ENCODE results near the gene GRHL1.

The GRHL1 gene

GRCh38 chr2:10017313-10017941, 65.9 kb downstream of the GRHL1 start:
- Histone ChIP-seq H3K79me2 (ENCODE audit: low read length) (no peaks in the 10 kb centered on the region), H4K20me1 (ENCODE audit: insufficient read depth, low read length) (no peaks in the 10 kb centered on the region), H3K4me1 (ENCODE audit: low read length) (no peaks in the 10 kb centered on the region), H3K27me3 (ENCODE audit: low read depth, low read length) (peaks cover 3% of the 10 kb centered on the region; the same call in 1 of the 2 replicates), H3K27ac (ENCODE audit: low read length) (no peak overlapping the region), H3K4me3 (ENCODE audit: low read length) (no peak overlapping the region), H3K9me3 (ENCODE audit: insufficient read depth, low read length) (no peaks in the 10 kb centered on the region), H2AFZ (ENCODE audit: low read depth, low read length) (no peak overlapping the region), H3K9ac (ENCODE audit: low read length) (no peak overlapping the region), H3K4me2 (ENCODE audit: low read length) (no peak overlapping the region), H3K36me3 (replicated peaks; ENCODE audit: low read depth, low read length) (no peaks in the 10 kb centered on the region)
- TF ChIP-seq CTCF (IDR thresholded peaks at IDR 0.05; ENCODE audit: low read depth, low read length) (no peak), EZH2phosphoT487 (IDR thresholded peaks at IDR 0.05; ENCODE audit: low read depth) (no peak)

DNA sequence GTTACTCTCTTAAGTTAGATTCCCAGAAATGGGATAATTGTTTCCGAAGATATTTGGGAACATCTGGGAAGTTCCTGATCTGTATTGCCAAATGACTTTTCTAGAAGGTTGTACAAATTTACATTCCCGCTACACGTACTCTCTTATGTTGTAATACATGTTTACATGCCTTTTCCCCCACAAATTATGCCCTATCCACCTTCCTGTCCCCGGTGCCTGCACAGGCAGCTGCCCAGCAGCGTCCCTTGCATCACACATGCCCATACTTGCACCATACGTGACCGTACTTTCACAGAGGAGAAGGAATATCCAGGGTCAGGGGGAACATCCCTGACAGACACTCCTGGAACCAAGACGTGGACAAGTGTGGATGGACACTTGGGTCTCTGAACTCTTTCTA, 67.7 kb downstream of the GRHL1 start:
- H3K9ac ChIP-seq (ENCODE audit: low read length), result no peak overlapping the region
- H3K27ac ChIP-seq (ENCODE audit: low read length), result no peak overlapping the region
- no peaks in the 10 kb centered on the region for H3K4me1 ChIP-seq (ENCODE audit: low read length)
- peaks cover 3% of the 10 kb centered on the region; the same call in 1 of the 2 replicates for H3K27me3 ChIP-seq (ENCODE audit: low read depth, low read length)
- no peaks in the 10 kb centered on the region for H3K36me3 ChIP-seq (replicated peaks; ENCODE audit: low read depth, low read length)
- H3K4me2 ChIP-seq (ENCODE audit: low read length), result no peak overlapping the region
- no peaks in the 10 kb centered on the region for H3K79me2 ChIP-seq (ENCODE audit: low read length)
- no peaks in the 10 kb centered on the region for H4K20me1 ChIP-seq (ENCODE audit: insufficient read depth, low read length)
- TF ChIP-seq CTCF (IDR thresholded peaks at IDR 0.05; ENCODE audit: low read depth, low read length) (no peak), EZH2phosphoT487 (IDR thresholded peaks at IDR 0.05; ENCODE audit: low read depth) (no peak)
- no peak overlapping the region for H2AFZ ChIP-seq (ENCODE audit: low read depth, low read length)
- H3K9me3 ChIP-seq (ENCODE audit: insufficient read depth, low read length), result no peaks in the 10 kb centered on the region
- H3K4me3 ChIP-seq (ENCODE audit: low read length), result no peak overlapping the region

- H3K9ac ChIP-seq (ENCODE audit: low read length), result no peak overlapping the region
- no peaks in the 10 kb centered on the region for H3K4me1 ChIP-seq (ENCODE audit: low read length)
- no peak for TF ChIP-seq EZH2phosphoT487 (IDR thresholded peaks at IDR 0.05; ENCODE audit: low read depth)
- no peaks in the 10 kb centered on the region for H3K36me3 ChIP-seq (replicated peaks; ENCODE audit: low read depth, low read length)
- no peak overlapping the region for H2AFZ ChIP-seq (ENCODE audit: low read depth, low read length)
- no peak overlapping the region for H3K27ac ChIP-seq (ENCODE audit: low read length)
- H3K9me3 ChIP-seq (ENCODE audit: insufficient read depth, low read length), result no peaks in the 10 kb centered on the region
- H3K4me2 ChIP-seq (ENCODE audit: low read length), result no peak overlapping the region
- H3K4me3 ChIP-seq (ENCODE audit: low read length), result no peak overlapping the region
- H3K79me2 ChIP-seq (ENCODE audit: low read length), result no peaks in the 10 kb centered on the region
- H4K20me1 ChIP-seq (ENCODE audit: insufficient read depth, low read length), result no peaks in the 10 kb centered on the region
- H3K27me3 ChIP-seq (ENCODE audit: low read depth, low read length), result peaks cover 3% of the 10 kb centered on the region; the same call in 1 of the 2 replicates
Observed at GRCh38 chr2:10019602-10020400, 68.3 kb downstream of the GRHL1 start.

GRCh38 chr2:10022041-10022421, 70.5 kb downstream of the GRHL1 start:
- H3K4me2 ChIP-seq (ENCODE audit: low read length), result no peak overlapping the region
- H3K36me3 ChIP-seq (replicated peaks; ENCODE audit: low read depth, low read length), result no peaks in the 10 kb centered on the region
- H3K27ac ChIP-seq (ENCODE audit: low read length), result no peak overlapping the region
- H3K27me3 ChIP-seq (ENCODE audit: low read depth, low read length), result 0 out of 2 replicates have a peak, but pooled peaks cover 3% of the 10 kb centered on the region
- no peaks in the 10 kb centered on the region for H3K9me3 ChIP-seq (ENCODE audit: insufficient read depth, low read length)
- H3K79me2 ChIP-seq (ENCODE audit: low read length), result no peaks in the 10 kb centered on the region
- H3K9ac ChIP-seq (ENCODE audit: low read length), result no peak overlapping the region
- H3K4me1 ChIP-seq (ENCODE audit: low read length), result no peaks in the 10 kb centered on the region
- no peak overlapping the region for H3K4me3 ChIP-seq (ENCODE audit: low read length)
- no peak overlapping the region for H2AFZ ChIP-seq (ENCODE audit: low read depth, low read length)
- no peaks in the 10 kb centered on the region for H4K20me1 ChIP-seq (ENCODE audit: insufficient read depth, low read length)
- no peak for TF ChIP-seq EZH2phosphoT487 (IDR thresholded peaks at IDR 0.05; ENCODE audit: low read depth)
- TF ChIP-seq CTCF (IDR thresholded peaks at IDR 0.05; ENCODE audit: low read depth, low read length), result no peak
